Tibial nerve (tissue), 4 donors: ENCODE measurements around the gene HMGB4.

Experiments
- CTCF ChIP-seq, 5 experiments: fragments of 200-600 bp in 3 of 5; fragments of 450-650 bp in 2 of 5; sonication (generic) in 3 of 5; IDR thresholded peaks; one replicate each; pipeline ENCODE4 v1.5.1; 2016 to 2019; ENCODE audit warnings: antibody characterized with exemption in 5 of 5, mild to moderate bottlenecking in 3 of 5, moderate library complexity in 2 of 5
- EP300 ChIP-seq, 2 donors: sonication (generic); formaldehyde crosslinking; IDR thresholded peaks; one replicate each; pipeline ENCODE4 v1.6.1; 2017; ENCODE audit warnings: antibody characterized with exemption in 2 of 2, mild to moderate bottlenecking in 1 of 2
- POLR2A ChIP-seq, 2 donors: fragments of 450-650 bp; IDR thresholded peaks; one replicate each; pipeline ENCODE4 v1.6.1; 2017; ENCODE audit warnings: antibody characterized with exemption in 2 of 2, mild to moderate bottlenecking in 2 of 2, moderate library complexity in 2 of 2

GRCh38 chr1:33863779-33864178 lies at the start of gene HMGB4:
- TF ChIP-seq CTCF (IDR thresholded peaks at IDR 0.05): no peak
- TF ChIP-seq POLR2A (IDR thresholded peaks at IDR 0.05): no peak
- no peak for TF ChIP-seq EP300 (IDR thresholded peaks at IDR 0.05)
